SU-DHL-6 (cell line): ENCODE results near the gene F3.

Source experiments
- EZH2phosphoT487 ChIP-seq: fragments of 200-600 bp; sonication (generic), shearing (Covaris generic); conservative IDR thresholded peaks from 2 replicates; pipeline ENCODE4 v1.6.1; 2018; ENCODE audit warnings: mild to moderate bottlenecking, antibody characterized with exemption, low read length, moderate library complexity, mixed read lengths
- TF ChIP-seq, protein P1 (sequence below): fragments of 200-600 bp; sonication (generic); IDR thresholded peaks from one replicate; pipeline ENCODE4 v1.5.1; 2017; ENCODE audit warnings: antibody characterized with exemption, mild to moderate bottlenecking, low read length, moderate library complexity; ENCODE audit not compliant: insufficient read depth, poor library complexity, severe bottlenecking

- TF ChIP-seq, protein P1, sequence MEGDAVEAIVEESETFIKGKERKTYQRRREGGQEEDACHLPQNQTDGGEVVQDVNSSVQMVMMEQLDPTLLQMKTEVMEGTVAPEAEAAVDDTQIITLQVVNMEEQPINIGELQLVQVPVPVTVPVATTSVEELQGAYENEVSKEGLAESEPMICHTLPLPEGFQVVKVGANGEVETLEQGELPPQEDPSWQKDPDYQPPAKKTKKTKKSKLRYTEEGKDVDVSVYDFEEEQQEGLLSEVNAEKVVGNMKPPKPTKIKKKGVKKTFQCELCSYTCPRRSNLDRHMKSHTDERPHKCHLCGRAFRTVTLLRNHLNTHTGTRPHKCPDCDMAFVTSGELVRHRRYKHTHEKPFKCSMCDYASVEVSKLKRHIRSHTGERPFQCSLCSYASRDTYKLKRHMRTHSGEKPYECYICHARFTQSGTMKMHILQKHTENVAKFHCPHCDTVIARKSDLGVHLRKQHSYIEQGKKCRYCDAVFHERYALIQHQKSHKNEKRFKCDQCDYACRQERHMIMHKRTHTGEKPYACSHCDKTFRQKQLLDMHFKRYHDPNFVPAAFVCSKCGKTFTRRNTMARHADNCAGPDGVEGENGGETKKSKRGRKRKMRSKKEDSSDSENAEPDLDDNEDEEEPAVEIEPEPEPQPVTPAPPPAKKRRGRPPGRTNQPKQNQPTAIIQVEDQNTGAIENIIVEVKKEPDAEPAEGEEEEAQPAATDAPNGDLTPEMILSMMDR, result no peak
- TF ChIP-seq EZH2phosphoT487, result no peak
Measured at GRCh38 chr1:94553323-94553730, 11.8 kb upstream of the F3 start.
